ENCODE data around the gene KSR1. TPM values are rescaled to one million over a fixed set of nuclear protein-coding genes. Genes with fewer than 3 reads are reported as not detected.
"Not testable (repeated sequence)": the region's sequence is repeated elsewhere in the genome, so short reads cannot be mapped to it uniquely, and the experiment has no call there.

KSR1 gene
- total RNA-seq, 2 donors from 2014 or later = 132 to 194 TPM

DNA sequence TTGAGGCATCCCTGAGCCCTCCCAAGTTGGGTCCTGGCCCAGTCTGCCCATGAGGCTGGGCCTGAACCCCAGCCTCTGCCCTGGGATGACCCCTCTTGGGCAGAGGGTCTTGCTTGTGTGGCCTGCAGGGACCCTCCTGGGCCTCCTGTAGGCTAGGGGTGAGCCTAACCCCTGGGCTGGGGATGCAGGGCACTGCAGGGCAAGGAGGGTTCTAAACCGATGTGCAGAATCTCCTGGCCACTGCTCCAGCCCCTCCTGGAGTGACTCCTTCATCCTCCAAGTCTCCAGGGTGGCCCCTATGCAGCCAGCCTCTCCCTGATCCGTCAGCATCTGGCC, 212.2 kb downstream of the KSR1 start:
- DNase-seq (ENCODE audit: low spot score in 2 of 2) (no peak), ATAC-seq (no peak)
- no peaks in the 10 kb centered on the region for H3K36me3 Mint-ChIP-seq
- H3K9me3 Mint-ChIP-seq = no peaks in the 10 kb centered on the region
- no peak overlapping the region for H3K27ac Mint-ChIP-seq

DNA sequence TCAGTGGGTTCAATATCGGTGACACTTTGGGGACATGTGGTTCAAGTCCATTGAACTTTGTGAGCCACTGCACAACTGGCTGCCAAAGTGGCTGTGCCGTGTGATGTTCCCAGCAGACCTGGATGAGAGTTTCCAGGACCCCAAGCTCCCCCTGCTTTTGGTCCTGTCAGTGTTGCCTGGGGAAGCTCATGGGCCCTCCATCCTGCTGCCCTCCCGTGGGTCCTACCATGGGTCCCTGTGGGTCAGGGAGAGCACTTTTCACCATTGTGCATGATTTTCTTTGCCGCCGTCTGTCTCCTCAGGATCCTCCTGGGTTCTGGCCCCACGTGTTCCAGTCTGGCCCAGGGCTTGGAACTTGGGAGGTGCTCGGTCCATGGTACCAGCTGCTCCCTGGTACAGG, 212.9 kb downstream of the KSR1 start:
- Mint-ChIP-seq H3K27ac (no peak overlapping the region), H3K36me3 (no peaks in the 10 kb centered on the region), H3K9me3 (no peaks in the 10 kb centered on the region)
- no peak for ATAC-seq
- DNase-seq (ENCODE audit: low spot score in 2 of 2) = peak in 1 of 2 donors; percentile 16

DNA sequence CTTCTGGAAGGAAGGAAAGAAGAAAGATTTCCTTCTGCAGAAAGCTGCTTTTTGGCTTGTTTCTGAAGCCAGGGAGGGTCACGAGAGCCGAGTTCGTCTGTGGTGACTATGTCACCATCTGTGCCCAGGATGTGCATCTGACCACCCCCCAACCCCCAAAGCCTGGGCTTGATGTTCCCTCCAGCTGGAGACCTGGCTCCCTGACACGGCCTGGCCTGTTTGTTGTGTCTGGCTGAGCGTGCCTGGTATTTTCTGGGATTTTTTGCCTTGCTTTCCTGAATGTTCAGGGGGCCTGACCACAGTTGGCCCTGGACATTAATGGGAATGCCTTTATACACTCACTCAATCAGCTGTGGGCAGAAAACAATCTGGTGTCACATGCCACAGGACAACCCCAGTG, 213.6 kb downstream of the KSR1 start:
- ATAC-seq (no peak), DNase-seq (ENCODE audit: low spot score in 2 of 2) (peak in 1 of 2 donors; percentile 41)
- H3K27ac Mint-ChIP-seq = no peak overlapping the region
- H3K36me3 Mint-ChIP-seq = no peaks in the 10 kb centered on the region
- no peaks in the 10 kb centered on the region for H3K9me3 Mint-ChIP-seq

DNA sequence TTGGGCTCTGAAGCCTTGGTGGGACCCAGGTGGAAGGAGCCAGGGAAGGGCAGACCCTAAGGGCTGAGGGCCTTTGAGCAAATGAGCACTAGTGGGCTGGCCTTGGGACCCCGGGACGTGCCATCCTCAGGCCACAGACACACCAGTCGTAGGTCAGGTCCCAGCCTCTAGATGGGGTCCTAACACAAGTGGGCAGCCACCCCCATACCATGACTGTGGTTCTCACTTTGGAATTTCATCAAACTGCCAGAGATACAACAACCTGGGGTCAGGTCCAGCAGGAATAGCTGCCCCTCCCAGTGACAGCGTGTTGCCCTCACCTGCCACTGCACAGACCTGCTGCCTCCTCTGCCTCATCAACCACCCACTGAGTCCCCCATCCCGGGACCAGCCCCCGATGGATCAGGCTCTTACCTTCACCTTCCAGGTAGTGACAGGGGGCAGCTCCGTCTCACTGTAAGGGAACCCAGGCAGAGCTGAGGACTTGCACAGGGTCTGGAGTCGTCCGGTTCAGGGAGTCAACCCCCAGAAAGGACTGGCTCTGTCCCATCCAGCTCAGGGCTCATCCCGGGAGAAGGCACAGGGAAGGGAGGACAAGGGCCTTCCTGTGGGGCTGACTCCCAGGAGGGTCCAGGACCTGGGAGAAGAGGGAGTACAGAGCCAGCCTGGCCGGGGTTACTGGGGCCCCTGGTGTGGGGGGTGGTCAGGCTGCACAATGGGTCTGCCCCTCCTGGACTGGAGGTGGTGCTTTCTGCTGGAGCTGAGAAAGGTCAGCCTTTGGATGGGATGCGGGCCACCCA, 214.7 kb downstream of the KSR1 start:
- no peak for ATAC-seq
- no peaks in the 10 kb centered on the region for H3K9me3 Mint-ChIP-seq
- H3K27ac Mint-ChIP-seq = peak overlapping the region in 1 of 2 donors; percentile 55
- DNase-seq (ENCODE audit: low spot score in 2 of 2) = peak in 1 of 2 donors; percentile 50
- no peaks in the 10 kb centered on the region for H3K36me3 Mint-ChIP-seq

DNA sequence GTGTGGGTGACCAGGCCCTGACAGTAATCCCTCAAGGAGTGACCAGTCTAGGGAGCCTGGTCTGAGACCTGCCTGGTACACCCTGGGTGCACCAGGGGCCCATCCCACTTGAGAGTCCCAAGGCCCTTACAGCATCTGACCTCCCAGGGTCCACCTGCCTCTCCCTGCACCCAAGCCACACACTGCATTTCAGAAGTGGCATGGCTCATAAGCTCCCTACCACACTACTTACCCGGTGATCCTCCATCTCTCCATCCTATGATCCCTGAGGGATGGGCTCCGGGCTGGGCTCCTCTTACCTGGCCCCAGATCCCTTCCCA, 215.3 kb downstream of the KSR1 start:
- DNase-seq (ENCODE audit: low spot score in 2 of 2) (peak in 1 of 2 donors; percentile 35), ATAC-seq (no peak)
- Mint-ChIP-seq H3K36me3 (no peaks in the 10 kb centered on the region), H3K27ac (peak overlapping the region in 1 of 2 donors; percentile 88), H3K9me3 (no peaks in the 10 kb centered on the region)

DNA sequence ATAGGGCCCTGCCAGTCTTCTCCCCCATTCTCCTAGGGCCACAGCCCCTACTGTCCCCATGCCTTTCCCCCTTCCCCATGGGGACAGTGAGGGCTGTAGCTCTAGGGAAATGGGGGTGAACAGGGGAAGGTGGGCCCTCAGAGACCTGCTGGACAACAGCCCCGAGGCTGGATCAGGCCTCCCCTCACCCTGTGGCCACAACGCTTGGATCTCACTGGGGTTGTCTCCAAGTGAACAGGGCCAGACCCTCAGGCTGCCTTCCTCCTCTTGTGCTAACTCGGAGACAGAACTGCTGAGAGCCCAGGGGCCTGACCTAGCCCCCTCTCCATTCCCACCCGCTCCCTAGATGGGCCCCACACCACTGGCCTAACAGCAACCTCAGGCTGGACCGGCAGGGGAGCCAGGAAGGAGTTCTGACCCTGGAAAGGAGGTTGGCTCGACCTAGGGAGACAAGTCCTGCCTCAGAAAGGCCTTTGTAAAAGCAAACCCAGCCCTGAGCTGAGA, 215.8 kb downstream of the KSR1 start:
- peak in 1 of 2 donors; percentile 33 for DNase-seq (ENCODE audit: low spot score in 2 of 2)
- H3K36me3 Mint-ChIP-seq, H3K27ac Mint-ChIP-seq, H3K9me3 Mint-ChIP-seq, ATAC-seq: not testable (repeated sequence)

GRCh38 chr17:27674335-27674734, 218.1 kb downstream of the KSR1 start:
- Mint-ChIP-seq H3K27ac (no peak overlapping the region), H3K9me3 (no peaks in the 10 kb centered on the region), H3K36me3 (no peaks in the 10 kb centered on the region)
- peak in 1 of 2 donors; percentile 41 for DNase-seq (ENCODE audit: low spot score in 2 of 2)
- no peak for ATAC-seq

Other genes starting within 250 kb of the KSR1 start
- gene WSB1, start 162.3 kb upstream of the KSR1 start, total RNA-seq = 100 to 1,000 TPM; 181 to 211 TPM
- gene LGALS9, start 174.7 kb downstream of the KSR1 start, total RNA-seq = 10 to 100 TPM; 22.2 to 71.5 TPM